Duodenal mucosa (tissue), 2 donors: ENCODE results near the gene GNL1.
A peak's percentile ranks its signal among the peaks of the same experiment; 100 is the strongest.

Source experiments
- H3K27ac ChIP-seq: one replicate; pipeline ENCODE4 v1.7.0; 2013; ENCODE audit warnings: low read depth, low read length
- H3K27me3 ChIP-seq, 2 donors: one replicate each; pipeline ENCODE4 v1.7.0; 2013; ENCODE audit warnings: low read length in 2 of 2, control low read depth in 1 of 2; ENCODE audit not compliant: insufficient read depth in 2 of 2, control insufficient read depth in 1 of 2
- H3K36me3 ChIP-seq, 2 donors: one replicate each; pipeline ENCODE4 v1.7.0; 2013; ENCODE audit warnings: low read length in 2 of 2, control low read depth in 1 of 2; ENCODE audit not compliant: insufficient read depth in 2 of 2, control insufficient read depth in 1 of 2
- H3K4me1 ChIP-seq, 2 donors: one replicate each; pipeline ENCODE4 v1.7.0; 2013; ENCODE audit warnings: low read length in 2 of 2, control low read depth in 1 of 2; ENCODE audit not compliant: insufficient read depth in 2 of 2, control insufficient read depth in 1 of 2
- H3K4me3 ChIP-seq, 2 donors: one replicate each; pipeline ENCODE4 v1.7.0; 2013; ENCODE audit warnings: low read length in 2 of 2, low read depth in 1 of 2
- H3K9ac ChIP-seq, 2 donors: one replicate each; pipeline ENCODE4 v1.7.0; 2013; ENCODE audit warnings: low read length in 2 of 2, low read depth in 1 of 2
- H3K9me3 ChIP-seq, 2 donors: one replicate each; pipeline ENCODE4 v1.7.0; 2013; ENCODE audit warnings: low read length in 2 of 2, control low read depth in 1 of 2; ENCODE audit not compliant: control insufficient read depth in 1 of 2

The GNL1 gene

GRCh38 chr6:30515944-30516753 is 40.1 kb downstream of the GNL1 start:
- no peaks in the 10 kb centered on the region for H3K27me3 ChIP-seq
- no peaks in the 10 kb centered on the region for H3K9me3 ChIP-seq
- H3K36me3 ChIP-seq = no peaks in the 10 kb centered on the region
- H3K4me1 ChIP-seq = peaks cover 0 to 4% of the 10 kb centered on the region in 2 donors
- H3K4me3 ChIP-seq = peak overlapping the region; percentile 74 to 78
- H3K9ac ChIP-seq = peak overlapping the region; percentile 76 to 77
- H3K27ac ChIP-seq = peak overlapping the region; percentile 82

- H3K9ac ChIP-seq = no peak overlapping the region
- peaks cover 0 to 6% of the 10 kb centered on the region in 2 donors for H3K4me1 ChIP-seq
- H3K27me3 ChIP-seq = no peaks in the 10 kb centered on the region
- no peak overlapping the region for H3K27ac ChIP-seq
- no peaks in the 10 kb centered on the region for H3K9me3 ChIP-seq
- H3K36me3 ChIP-seq = no peaks in the 10 kb centered on the region
- H3K4me3 ChIP-seq = no peak overlapping the region
These were observed 41.2 kb downstream of the GNL1 start for GRCh38 chr6:30515106-30515505.

GRCh38 chr6:30513451-30513850 is 42.8 kb downstream of the GNL1 start:
- Histone ChIP-seq H3K4me3 (no peak overlapping the region), H3K9ac (no peak overlapping the region), H3K9me3 (no peaks in the 10 kb centered on the region), H3K27me3 (no peaks in the 10 kb centered on the region), H3K27ac (no peak overlapping the region), H3K4me1 (peaks cover 6 to 13% of the 10 kb centered on the region in 2 donors), H3K36me3 (no peaks in the 10 kb centered on the region)

- Histone ChIP-seq H3K4me1 (peaks cover 15 to 25% of the 10 kb centered on the region in 2 donors), H3K27me3 (no peaks in the 10 kb centered on the region), H3K9ac (peak overlapping the region in 1 of 2 donors; percentile 2), H3K36me3 (no peaks in the 10 kb centered on the region), H3K9me3 (no peaks in the 10 kb centered on the region), H3K27ac (no peak overlapping the region), H3K4me3 (no peak overlapping the region)
These were observed 45.1 kb downstream of the GNL1 start for GRCh38 chr6:30511169-30511546.

- no peak overlapping the region for H3K9ac ChIP-seq
- H3K36me3 ChIP-seq = no peaks in the 10 kb centered on the region
- no peak overlapping the region for H3K4me3 ChIP-seq
- no peak overlapping the region for H3K27ac ChIP-seq
- H3K9me3 ChIP-seq = no peaks in the 10 kb centered on the region
- no peaks in the 10 kb centered on the region for H3K27me3 ChIP-seq
- peaks cover 15 to 25% of the 10 kb centered on the region in 2 donors for H3K4me1 ChIP-seq
These were observed 45.7 kb downstream of the GNL1 start for GRCh38 chr6:30510419-30511168.

- H3K4me3 ChIP-seq = peak overlapping the region in 1 of 2 donors; percentile 18
- H3K9me3 ChIP-seq = no peaks in the 10 kb centered on the region
- peak overlapping the region; percentile 30 for H3K27ac ChIP-seq
- H3K27me3 ChIP-seq = no peaks in the 10 kb centered on the region
- H3K36me3 ChIP-seq = no peaks in the 10 kb centered on the region
- no peak overlapping the region for H3K9ac ChIP-seq
- H3K4me1 ChIP-seq = peaks cover 15 to 25% of the 10 kb centered on the region in 2 donors
These were observed 47.2 kb downstream of the GNL1 start for GRCh38 chr6:30508890-30509736.

GRCh38 chr6:30507849-30508827 is 48.2 kb downstream of the GNL1 start:
- H3K9me3 ChIP-seq = no peaks in the 10 kb centered on the region
- no peaks in the 10 kb centered on the region for H3K36me3 ChIP-seq
- no peaks in the 10 kb centered on the region for H3K27me3 ChIP-seq
- no peak overlapping the region for H3K27ac ChIP-seq
- H3K4me1 ChIP-seq = peaks cover 15 to 25% of the 10 kb centered on the region in 2 donors
- no peak overlapping the region for H3K4me3 ChIP-seq
- H3K9ac ChIP-seq = no peak overlapping the region

GRCh38 chr6:30500421-30501355 is 55.6 kb downstream of the GNL1 start:
- Histone ChIP-seq H3K36me3 (no peaks in the 10 kb centered on the region), H3K9ac (no peak overlapping the region), H3K27me3 (no peaks in the 10 kb centered on the region), H3K27ac (peak overlapping the region; percentile 25), H3K9me3 (no peaks in the 10 kb centered on the region), H3K4me3 (peak overlapping the region; percentile 0 to 18), H3K4me1 (peaks cover 0 to 3% of the 10 kb centered on the region in 2 donors)
